ENCODE measurements around the gene RFX2. TPM values are rescaled to one million over a fixed set of nuclear protein-coding genes. Genes with fewer than 3 reads are reported as not detected.

The RFX2 gene
- total RNA-seq, 1 donor from 2014 or later = 2.4 TPM

DNA sequence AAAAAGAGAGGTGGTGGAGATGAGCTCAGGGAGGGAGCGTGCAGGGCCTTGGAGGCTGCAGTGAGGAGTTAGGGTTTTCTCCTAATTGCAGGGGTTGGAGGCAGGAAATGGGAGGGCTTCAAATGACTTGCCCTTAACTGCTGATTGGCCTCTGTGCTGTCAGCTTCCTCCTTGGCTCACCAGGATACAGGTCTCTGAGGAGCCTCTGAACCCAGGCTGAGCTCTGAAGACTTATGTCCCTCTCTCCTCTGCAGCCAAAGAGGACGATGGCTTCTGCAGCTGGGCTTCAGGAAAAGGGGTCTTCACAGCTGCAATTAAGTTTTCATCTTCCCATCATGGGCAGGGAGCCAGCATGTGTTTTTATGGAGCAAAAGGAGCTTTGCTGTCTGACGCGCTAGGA lies 125.7 kb downstream of the RFX2 start:
- no peak overlapping the region for H3K4me3 ChIP-seq (ENCODE audit: low read depth, low read length)
- DNase-seq (ENCODE audit: low read depth) (no peak), FAIRE-seq (no peak)
- H3K36me3 ChIP-seq (ENCODE audit: control insufficient read depth, insufficient read depth, low read length) = no peaks in the 10 kb centered on the region
- H3K27me3 ChIP-seq (ENCODE audit: control insufficient read depth, insufficient read depth, low read length) = no peaks in the 10 kb centered on the region
- TF ChIP-seq, protein P1, sequence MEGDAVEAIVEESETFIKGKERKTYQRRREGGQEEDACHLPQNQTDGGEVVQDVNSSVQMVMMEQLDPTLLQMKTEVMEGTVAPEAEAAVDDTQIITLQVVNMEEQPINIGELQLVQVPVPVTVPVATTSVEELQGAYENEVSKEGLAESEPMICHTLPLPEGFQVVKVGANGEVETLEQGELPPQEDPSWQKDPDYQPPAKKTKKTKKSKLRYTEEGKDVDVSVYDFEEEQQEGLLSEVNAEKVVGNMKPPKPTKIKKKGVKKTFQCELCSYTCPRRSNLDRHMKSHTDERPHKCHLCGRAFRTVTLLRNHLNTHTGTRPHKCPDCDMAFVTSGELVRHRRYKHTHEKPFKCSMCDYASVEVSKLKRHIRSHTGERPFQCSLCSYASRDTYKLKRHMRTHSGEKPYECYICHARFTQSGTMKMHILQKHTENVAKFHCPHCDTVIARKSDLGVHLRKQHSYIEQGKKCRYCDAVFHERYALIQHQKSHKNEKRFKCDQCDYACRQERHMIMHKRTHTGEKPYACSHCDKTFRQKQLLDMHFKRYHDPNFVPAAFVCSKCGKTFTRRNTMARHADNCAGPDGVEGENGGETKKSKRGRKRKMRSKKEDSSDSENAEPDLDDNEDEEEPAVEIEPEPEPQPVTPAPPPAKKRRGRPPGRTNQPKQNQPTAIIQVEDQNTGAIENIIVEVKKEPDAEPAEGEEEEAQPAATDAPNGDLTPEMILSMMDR (IDR thresholded peaks at IDR 0.05; ENCODE audit: insufficient read depth, low read length, severe bottlenecking) = no peak

DNA sequence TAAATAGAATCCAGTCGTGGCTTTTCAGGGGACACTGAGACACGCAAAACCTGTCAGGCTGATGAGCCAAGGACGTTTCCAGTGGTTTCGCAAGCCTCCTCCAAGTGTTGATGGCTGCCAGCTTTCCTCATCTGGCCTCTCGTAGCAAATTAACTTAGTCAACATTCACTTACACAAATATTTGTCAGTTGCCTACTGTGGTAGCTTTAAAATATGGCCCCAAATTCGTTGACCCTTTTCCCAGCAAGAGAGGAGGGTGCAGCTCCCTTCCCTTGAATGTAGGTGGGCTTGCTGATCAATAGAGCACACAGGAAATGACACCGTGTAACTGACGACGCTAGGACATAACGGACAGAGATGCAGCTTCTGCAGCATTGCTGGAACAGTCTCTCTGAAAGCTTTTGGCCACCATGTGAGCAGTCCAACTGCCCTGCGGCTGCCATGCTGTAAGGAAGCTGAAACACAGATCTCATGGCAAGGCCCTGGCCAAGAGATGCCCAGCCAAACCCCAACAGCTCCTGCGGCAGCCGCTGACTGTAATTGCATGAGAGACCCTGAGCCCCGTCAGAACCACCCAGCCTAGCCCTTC lies 126.8 kb downstream of the RFX2 start:
- no peaks in the 10 kb centered on the region for H3K27me3 ChIP-seq (ENCODE audit: control insufficient read depth, insufficient read depth, low read length)
- no peak overlapping the region for H3K4me3 ChIP-seq (ENCODE audit: low read depth, low read length)
- peak; percentile 28 for DNase-seq (ENCODE audit: low read depth)
- TF ChIP-seq, protein P1 (IDR thresholded peaks at IDR 0.05; ENCODE audit: insufficient read depth, low read length, severe bottlenecking) = no peak
- no peak for FAIRE-seq
- no peaks in the 10 kb centered on the region for H3K36me3 ChIP-seq (ENCODE audit: control insufficient read depth, insufficient read depth, low read length)

DNA sequence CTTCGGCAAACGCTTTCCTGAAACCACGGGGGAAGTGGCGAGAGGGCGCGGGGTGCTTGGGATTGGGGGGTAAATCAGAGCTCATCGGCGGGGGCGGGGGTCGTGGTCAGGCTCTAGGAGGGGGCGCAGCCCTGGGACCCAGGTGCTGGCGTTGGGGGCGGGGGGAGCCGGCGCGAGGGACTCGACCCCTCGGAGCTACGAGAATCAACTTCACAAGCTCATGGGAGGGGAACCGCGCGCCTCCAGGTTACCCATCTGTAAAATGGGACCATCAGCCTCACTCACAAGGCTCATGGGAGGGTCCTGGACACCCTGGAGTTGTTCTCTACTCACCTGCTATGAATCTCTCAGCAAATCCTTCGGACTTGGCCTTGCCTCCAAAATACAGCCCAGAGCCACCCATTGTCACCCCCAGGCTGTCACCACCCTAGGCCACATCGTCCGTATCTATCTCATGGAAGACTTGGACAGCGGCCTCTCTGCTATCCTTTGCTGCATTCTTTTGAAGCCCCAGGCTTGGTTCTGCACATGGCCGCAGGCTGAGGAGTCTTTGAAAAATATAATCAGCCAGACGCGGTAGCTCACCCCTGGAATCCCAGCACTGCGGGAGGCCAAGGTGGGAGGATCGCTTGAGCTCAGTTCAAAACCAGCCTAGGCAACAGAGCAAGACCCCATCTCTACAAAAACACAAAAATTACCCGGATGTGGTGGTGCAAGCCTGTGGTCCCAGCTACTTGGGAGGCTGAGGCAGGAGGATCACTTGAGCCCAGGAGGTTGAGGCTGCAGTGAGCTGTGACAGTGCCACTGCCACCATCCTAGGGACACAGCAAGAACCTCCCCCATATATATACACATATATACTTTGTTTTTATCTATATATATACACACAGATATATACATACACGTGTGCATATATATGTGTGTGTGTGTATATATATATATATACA lies 131.4 kb downstream of the RFX2 start:
- peaks cover 3% of the 10 kb centered on the region for H3K36me3 ChIP-seq (ENCODE audit: control insufficient read depth, insufficient read depth, low read length)
- H3K4me3 ChIP-seq (ENCODE audit: low read depth, low read length) = peak overlapping the region; percentile 92
- TF ChIP-seq, protein P1 (IDR thresholded peaks at IDR 0.05; ENCODE audit: insufficient read depth, low read length, severe bottlenecking) = no peak
- FAIRE-seq (no peak), DNase-seq (ENCODE audit: low read depth) (no peak)
- no peaks in the 10 kb centered on the region for H3K27me3 ChIP-seq (ENCODE audit: control insufficient read depth, insufficient read depth, low read length)

DNA sequence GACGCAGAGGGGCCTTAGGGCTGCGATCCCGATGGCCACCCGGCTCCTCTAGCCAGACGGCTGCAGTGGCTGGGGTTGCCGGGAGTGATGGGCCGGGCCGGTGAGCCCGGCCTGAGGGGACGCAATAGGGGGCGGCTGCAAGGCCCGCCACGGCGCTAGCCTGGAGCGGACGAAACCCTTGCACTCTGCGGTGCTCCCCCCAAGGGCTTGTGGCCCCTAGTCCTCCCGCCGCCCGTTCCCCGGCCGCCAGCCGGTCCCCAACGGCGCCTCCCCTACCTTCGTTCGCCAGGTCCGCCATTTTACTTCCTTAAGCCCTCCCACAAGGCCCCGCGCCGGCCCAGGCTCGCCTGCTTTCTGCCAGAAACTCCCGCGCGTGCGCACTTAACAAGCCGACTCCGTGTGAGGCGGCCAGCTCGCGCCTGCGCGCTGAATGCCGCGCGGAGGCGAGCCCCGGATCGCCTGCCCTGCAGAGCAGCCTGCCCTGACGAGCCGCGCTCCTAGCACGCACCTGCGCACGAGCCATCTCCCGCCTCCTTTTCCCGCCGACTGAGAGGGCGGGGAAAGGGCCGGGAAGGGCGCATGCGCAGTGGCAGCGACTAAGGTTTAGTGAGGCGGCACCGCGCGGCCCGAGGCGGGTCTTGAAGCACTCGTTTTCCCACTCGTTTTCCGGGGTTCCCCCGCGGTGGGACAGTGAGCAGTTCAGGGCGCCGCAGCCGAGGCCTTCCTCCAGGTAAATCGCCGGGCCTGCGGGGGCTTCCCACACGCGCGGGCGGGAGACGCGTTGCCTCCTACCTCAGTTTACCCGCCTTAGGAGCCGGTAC lies 132.3 kb downstream of the RFX2 start, which contains the start of gene RANBP3:
Gene RANBP3, minus strand, starts transcription at position 356 of the 821 bp plus-strand sequence. Its CDS starts 58 bp downstream, at position 298.
- peak within 1 kb of the TSS; percentile 92 for H3K4me3 ChIP-seq (ENCODE audit: low read depth, low read length)
- FAIRE-seq = no peak
- no peaks in the 10 kb centered on the region for H3K27me3 ChIP-seq (ENCODE audit: control insufficient read depth, insufficient read depth, low read length)
- peaks cover 3% of the 10 kb centered on the region for H3K36me3 ChIP-seq (ENCODE audit: control insufficient read depth, insufficient read depth, low read length)
- TF ChIP-seq, protein P1 (IDR thresholded peaks at IDR 0.05; ENCODE audit: insufficient read depth, low read length, severe bottlenecking) = no peak
- peak; percentile 97 for DNase-seq (ENCODE audit: low read depth)

DNA sequence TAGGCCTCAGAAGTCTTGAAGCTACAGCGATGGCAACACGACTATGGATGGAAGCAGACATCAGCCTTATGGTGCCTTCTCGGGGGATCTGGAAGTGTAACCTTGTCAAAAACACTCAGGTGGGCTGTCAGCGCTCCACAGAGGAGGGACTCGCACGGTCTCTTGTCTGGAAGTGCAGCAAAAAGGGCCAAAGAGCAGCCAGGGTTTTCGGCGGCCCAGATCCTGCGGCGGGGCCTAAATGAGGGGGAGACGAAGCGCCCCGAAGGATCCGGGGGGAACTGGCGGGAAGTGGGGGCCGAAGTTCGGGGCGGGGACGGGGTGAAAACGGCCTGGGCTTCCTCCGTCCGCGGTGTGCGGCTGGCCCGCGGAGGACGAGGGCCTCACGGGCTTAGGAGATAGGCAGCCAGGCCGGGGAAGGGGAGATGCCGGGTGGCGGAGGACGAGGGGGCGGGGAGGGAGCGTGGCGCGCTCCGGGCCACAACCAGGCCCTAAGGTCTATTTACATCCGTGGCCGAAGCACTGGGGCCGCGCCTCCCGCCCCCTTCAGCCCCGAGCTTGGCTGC lies 133.0 kb downstream of the RFX2 start:
- no peak for FAIRE-seq

More for the DNA sequence above, 133.0 kb downstream of the RFX2 start:
- H3K4me3 ChIP-seq (ENCODE audit: low read depth, low read length) = peak overlapping the region; percentile 92
- H3K27me3 ChIP-seq (ENCODE audit: control insufficient read depth, insufficient read depth, low read length) = no peaks in the 10 kb centered on the region
- TF ChIP-seq, protein P1 (IDR thresholded peaks at IDR 0.05; ENCODE audit: insufficient read depth, low read length, severe bottlenecking) = no peak
- no peak for DNase-seq (ENCODE audit: low read depth)
- H3K36me3 ChIP-seq (ENCODE audit: control insufficient read depth, insufficient read depth, low read length) = peaks cover 3% of the 10 kb centered on the region

All from bronchial epithelial cell (primary cell).